ENCODE results near the gene LMOD1.
"Not testable (repeated sequence)": the region's sequence is repeated elsewhere in the genome, so short reads cannot be mapped to it uniquely, and the experiment has no call there.

LMOD1 gene

GRCh38 chr1:201914456-201915235 lies 31.7 kb downstream of the LMOD1 start:
- no peak for DNase-seq (ENCODE audit: low read depth)

GRCh38 chr1:201912832-201913231 lies 33.5 kb downstream of the LMOD1 start:
- DNase-seq (ENCODE audit: low read depth) = no peak

- DNase-seq (ENCODE audit: low read depth) = no peak
Observed at GRCh38 chr1:201911826-201912571, 34.3 kb downstream of the LMOD1 start.

GRCh38 chr1:201907621-201908020 lies 38.7 kb downstream of the LMOD1 start:
- DNase-seq (ENCODE audit: low read depth) = no peak

GRCh38 chr1:201906336-201906735 lies 40.0 kb downstream of the LMOD1 start:
- DNase-seq (ENCODE audit: low read depth) = no peak

- DNase-seq (ENCODE audit: low read depth) = no peak
Observed at GRCh38 chr1:201905234-201905890, 41.0 kb downstream of the LMOD1 start.

- no peak for DNase-seq (ENCODE audit: low read depth)
Observed at GRCh38 chr1:201904579-201904978, 41.8 kb downstream of the LMOD1 start.

- no peak for DNase-seq (ENCODE audit: low read depth)
Observed at GRCh38 chr1:201903135-201903534, 43.2 kb downstream of the LMOD1 start.

- no peak for DNase-seq (ENCODE audit: low read depth)
Observed at GRCh38 chr1:201902198-201902597, 44.1 kb downstream of the LMOD1 start.

GRCh38 chr1:201901036-201901435 lies 45.3 kb downstream of the LMOD1 start:
- not testable (repeated sequence) for DNase-seq (ENCODE audit: low read depth)

- no peak for DNase-seq (ENCODE audit: low read depth)
Observed at GRCh38 chr1:201900476-201900875, 45.9 kb downstream of the LMOD1 start.

GRCh38 chr1:201899683-201900429 lies 46.5 kb downstream of the LMOD1 start:
- no peak for DNase-seq (ENCODE audit: low read depth)

GRCh38 chr1:201898992-201899391 lies 47.4 kb downstream of the LMOD1 start:
- DNase-seq (ENCODE audit: low read depth) = no peak

- DNase-seq (ENCODE audit: low read depth) = no peak
Observed at GRCh38 chr1:201898240-201898894, 48.0 kb downstream of the LMOD1 start.

- no peak for DNase-seq (ENCODE audit: low read depth)
Observed at GRCh38 chr1:201896951-201897391, 49.4 kb downstream of the LMOD1 start.

- peak; percentile 77 for DNase-seq (ENCODE audit: low read depth)
Observed at GRCh38 chr1:201895913-201896807, 50.2 kb downstream of the LMOD1 start.

- no peak for DNase-seq (ENCODE audit: low read depth)
Observed at GRCh38 chr1:201895120-201895665, 51.2 kb downstream of the LMOD1 start.

- no peak for DNase-seq (ENCODE audit: low read depth)
Observed at GRCh38 chr1:201894343-201895119, 51.8 kb downstream of the LMOD1 start.

- no peak for DNase-seq (ENCODE audit: low read depth)
Observed at GRCh38 chr1:201893431-201893830, 52.9 kb downstream of the LMOD1 start.
